HG03060 (cell line): ENCODE measurements around the gene B3GNT9.
"Not testable (repeated sequence)": the region's sequence is repeated elsewhere in the genome, so short reads cannot be mapped to it uniquely, and the experiment has no call there.

Source experiments
- ATAC-seq: cut with Tn5 transposase; IDR thresholded peaks from one replicate; pipeline ENCODE4 v1.9.1; 2021; ENCODE audit warnings: low read depth, moderate number of reproducible peaks; ENCODE audit not compliant: unreplicated experiment

The B3GNT9 gene

GRCh38 chr16:67154578-67155294, 3.9 kb upstream of the B3GNT9 start:
- ATAC-seq = no peak

GRCh38 chr16:67151431-67152097, 766 bp upstream of the B3GNT9 start:
- ATAC-seq = no peak

GRCh38 chr16:67150047-67150832, 558 bp downstream of the B3GNT9 start:
- no peak for ATAC-seq

GRCh38 chr16:67149276-67150046, 1.3 kb downstream of the B3GNT9 start:
- ATAC-seq = no peak

GRCh38 chr16:67148656-67149275, 2.0 kb downstream of the B3GNT9 start:
- ATAC-seq = no peak

GRCh38 chr16:67148221-67148620, 2.6 kb downstream of the B3GNT9 start:
- no peak for ATAC-seq

GRCh38 chr16:67147437-67148140, 3.2 kb downstream of the B3GNT9 start:
- ATAC-seq = no peak

GRCh38 chr16:67146523-67147357, 4.1 kb downstream of the B3GNT9 start:
- ATAC-seq = no peak

- ATAC-seq = no peak
These were observed 5.1 kb downstream of the B3GNT9 start for GRCh38 chr16:67145746-67146145.

GRCh38 chr16:67144943-67145342, 5.9 kb downstream of the B3GNT9 start:
- no peak for ATAC-seq

- ATAC-seq = no peak
These were observed 8.5 kb downstream of the B3GNT9 start for GRCh38 chr16:67142342-67142741.

- no peak for ATAC-seq
These were observed 9.4 kb downstream of the B3GNT9 start for GRCh38 chr16:67141391-67141790.

- no peak for ATAC-seq
These were observed 13.2 kb downstream of the B3GNT9 start for GRCh38 chr16:67137605-67138004.

- ATAC-seq = no peak
These were observed 21.4 kb downstream of the B3GNT9 start for GRCh38 chr16:67129422-67129821.

GRCh38 chr16:67128887-67129286, 21.9 kb downstream of the B3GNT9 start:
- no peak for ATAC-seq

GRCh38 chr16:67128417-67128816, 22.4 kb downstream of the B3GNT9 start:
- no peak for ATAC-seq

GRCh38 chr16:67122799-67123198, 28.0 kb downstream of the B3GNT9 start:
- ATAC-seq = not testable (repeated sequence)

GRCh38 chr16:67120025-67120424, 30.8 kb downstream of the B3GNT9 start:
- ATAC-seq = no peak

GRCh38 chr16:67117716-67118115, 33.1 kb downstream of the B3GNT9 start:
- ATAC-seq = no peak
